Measurements from ENCODE around the gene SFXN1.

The SFXN1 gene

DNA sequence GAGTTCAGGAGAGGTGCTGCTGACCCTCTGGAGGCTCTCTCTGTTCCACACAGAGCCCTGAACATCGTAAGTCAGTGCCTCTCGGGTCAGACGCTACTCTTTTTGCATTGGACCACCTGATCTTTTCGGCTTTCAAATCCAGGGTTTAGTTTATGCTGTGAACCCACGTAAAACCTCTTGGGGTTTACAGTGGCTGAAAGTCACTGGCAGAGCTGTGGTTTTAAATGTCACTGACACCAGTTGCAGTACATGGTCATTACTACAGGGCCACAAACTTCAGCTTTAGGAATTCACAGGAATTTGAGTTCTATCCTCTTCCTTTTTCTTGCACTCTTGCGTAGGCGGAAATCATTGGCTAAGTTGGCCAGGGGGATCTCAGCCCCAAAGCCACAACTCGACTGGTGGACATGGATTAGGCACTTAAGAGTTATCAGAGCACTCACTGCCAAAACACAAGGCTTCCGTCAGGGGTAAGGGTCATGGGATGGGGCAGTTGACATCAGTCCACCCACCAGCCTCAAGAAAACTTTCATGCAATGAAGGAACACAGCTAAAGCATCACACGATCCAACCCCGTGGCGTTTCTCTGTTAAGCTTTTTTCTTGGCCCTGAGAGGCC, 76.9 kb downstream of the SFXN1 start:
- Histone ChIP-seq H3F3A (ENCODE audit: low read depth) (no peaks in the 10 kb centered on the region), H3K9me3 (ENCODE audit: insufficient read depth, low read depth, low read length) (no peaks in the 10 kb centered on the region), H3K9ac (ENCODE audit: low read depth, low read length, poor library complexity, severe bottlenecking) (no peak overlapping the region), H4K20me1 (ENCODE audit: insufficient read depth, low read length, poor library complexity, severe bottlenecking) (no peaks in the 10 kb centered on the region), H3K4me1 (ENCODE audit: insufficient read depth, low read length, poor library complexity, severe bottlenecking) (peaks cover 8% of the 10 kb centered on the region), H3K36me3 (ENCODE audit: insufficient read depth, low read length) (no peaks in the 10 kb centered on the region), H3K4me3 (ENCODE audit: low read length, poor library complexity, severe bottlenecking) (no peak overlapping the region), H3K79me2 (ENCODE audit: insufficient read depth, low read length) (no peaks in the 10 kb centered on the region), H3K9me2 (replicated peaks; ENCODE audit: low read depth, low read length) (no peaks in the 10 kb centered on the region), H3K4me2 (ENCODE audit: low read depth, low read length, poor library complexity, severe bottlenecking) (no peak overlapping the region), H2AFZ (ENCODE audit: low read length) (no peak overlapping the region), H3K27me3 (ENCODE audit: insufficient read depth, low read length, poor library complexity, severe bottlenecking) (no peaks in the 10 kb centered on the region)
- TF ChIP-seq, protein P1, sequence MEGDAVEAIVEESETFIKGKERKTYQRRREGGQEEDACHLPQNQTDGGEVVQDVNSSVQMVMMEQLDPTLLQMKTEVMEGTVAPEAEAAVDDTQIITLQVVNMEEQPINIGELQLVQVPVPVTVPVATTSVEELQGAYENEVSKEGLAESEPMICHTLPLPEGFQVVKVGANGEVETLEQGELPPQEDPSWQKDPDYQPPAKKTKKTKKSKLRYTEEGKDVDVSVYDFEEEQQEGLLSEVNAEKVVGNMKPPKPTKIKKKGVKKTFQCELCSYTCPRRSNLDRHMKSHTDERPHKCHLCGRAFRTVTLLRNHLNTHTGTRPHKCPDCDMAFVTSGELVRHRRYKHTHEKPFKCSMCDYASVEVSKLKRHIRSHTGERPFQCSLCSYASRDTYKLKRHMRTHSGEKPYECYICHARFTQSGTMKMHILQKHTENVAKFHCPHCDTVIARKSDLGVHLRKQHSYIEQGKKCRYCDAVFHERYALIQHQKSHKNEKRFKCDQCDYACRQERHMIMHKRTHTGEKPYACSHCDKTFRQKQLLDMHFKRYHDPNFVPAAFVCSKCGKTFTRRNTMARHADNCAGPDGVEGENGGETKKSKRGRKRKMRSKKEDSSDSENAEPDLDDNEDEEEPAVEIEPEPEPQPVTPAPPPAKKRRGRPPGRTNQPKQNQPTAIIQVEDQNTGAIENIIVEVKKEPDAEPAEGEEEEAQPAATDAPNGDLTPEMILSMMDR (conservative IDR thresholded peaks at IDR 0.05; ENCODE audit: low read length), result no peak
- no peak for TF ChIP-seq EZH2phosphoT487 (IDR thresholded peaks at IDR 0.05; ENCODE audit: borderline replicate concordance)

GRCh38 chr5:175556794-175557193, 78.4 kb downstream of the SFXN1 start:
- no peak overlapping the region for H3K4me2 ChIP-seq (ENCODE audit: low read depth, low read length, poor library complexity, severe bottlenecking)
- no peaks in the 10 kb centered on the region for H3K79me2 ChIP-seq (ENCODE audit: insufficient read depth, low read length)
- peaks cover 10% of the 10 kb centered on the region for H3K4me1 ChIP-seq (ENCODE audit: insufficient read depth, low read length, poor library complexity, severe bottlenecking)
- H3K27me3 ChIP-seq (ENCODE audit: insufficient read depth, low read length, poor library complexity, severe bottlenecking), result no peaks in the 10 kb centered on the region
- no peak overlapping the region for H2AFZ ChIP-seq (ENCODE audit: low read length)
- H3K4me3 ChIP-seq (ENCODE audit: low read length, poor library complexity, severe bottlenecking), result no peak overlapping the region
- no peak for TF ChIP-seq EZH2phosphoT487 (IDR thresholded peaks at IDR 0.05; ENCODE audit: borderline replicate concordance)
- TF ChIP-seq, protein P1 (conservative IDR thresholded peaks at IDR 0.05; ENCODE audit: low read length), result no peak
- H3K9me2 ChIP-seq (replicated peaks; ENCODE audit: low read depth, low read length), result no peaks in the 10 kb centered on the region
- H3K9me3 ChIP-seq (ENCODE audit: insufficient read depth, low read depth, low read length), result no peaks in the 10 kb centered on the region
- H3K36me3 ChIP-seq (ENCODE audit: insufficient read depth, low read length), result no peaks in the 10 kb centered on the region
- H3K9ac ChIP-seq (ENCODE audit: low read depth, low read length, poor library complexity, severe bottlenecking), result no peak overlapping the region
- H3F3A ChIP-seq (ENCODE audit: low read depth), result no peaks in the 10 kb centered on the region
- no peaks in the 10 kb centered on the region for H4K20me1 ChIP-seq (ENCODE audit: insufficient read depth, low read length, poor library complexity, severe bottlenecking)

GRCh38 chr5:175557778-175558177, 79.4 kb downstream of the SFXN1 start:
- H3K4me1 ChIP-seq (ENCODE audit: insufficient read depth, low read length, poor library complexity, severe bottlenecking), result peaks cover 10% of the 10 kb centered on the region
- no peak overlapping the region for H3K4me2 ChIP-seq (ENCODE audit: low read depth, low read length, poor library complexity, severe bottlenecking)
- no peaks in the 10 kb centered on the region for H3K9me3 ChIP-seq (ENCODE audit: insufficient read depth, low read depth, low read length)
- no peaks in the 10 kb centered on the region for H3K36me3 ChIP-seq (ENCODE audit: insufficient read depth, low read length)
- H3F3A ChIP-seq (ENCODE audit: low read depth), result no peaks in the 10 kb centered on the region
- H3K79me2 ChIP-seq (ENCODE audit: insufficient read depth, low read length), result no peaks in the 10 kb centered on the region
- H2AFZ ChIP-seq (ENCODE audit: low read length), result no peak overlapping the region
- no peaks in the 10 kb centered on the region for H4K20me1 ChIP-seq (ENCODE audit: insufficient read depth, low read length, poor library complexity, severe bottlenecking)
- H3K9me2 ChIP-seq (replicated peaks; ENCODE audit: low read depth, low read length), result no peaks in the 10 kb centered on the region
- H3K4me3 ChIP-seq (ENCODE audit: low read length, poor library complexity, severe bottlenecking), result no peak overlapping the region
- H3K9ac ChIP-seq (ENCODE audit: low read depth, low read length, poor library complexity, severe bottlenecking), result no peak overlapping the region
- TF ChIP-seq EZH2phosphoT487 (IDR thresholded peaks at IDR 0.05; ENCODE audit: borderline replicate concordance), result no peak
- TF ChIP-seq, protein P1 (conservative IDR thresholded peaks at IDR 0.05; ENCODE audit: low read length), result no peak
- no peaks in the 10 kb centered on the region for H3K27me3 ChIP-seq (ENCODE audit: insufficient read depth, low read length, poor library complexity, severe bottlenecking)

All from Loucy (cell line).